Measurements from ENCODE around the gene LIPC. TPM values are rescaled to one million over a fixed set of nuclear protein-coding genes. Genes with fewer than 3 reads are reported as not detected.

The LIPC gene
- total and polyA plus RNA-seq, 10 of the 15 experiments (the other 5 are each of a cell fraction or from before 2014, with no cell fraction given), result 0.06 to 0.31 (median 0.16) TPM; not detected in 1

DNA sequence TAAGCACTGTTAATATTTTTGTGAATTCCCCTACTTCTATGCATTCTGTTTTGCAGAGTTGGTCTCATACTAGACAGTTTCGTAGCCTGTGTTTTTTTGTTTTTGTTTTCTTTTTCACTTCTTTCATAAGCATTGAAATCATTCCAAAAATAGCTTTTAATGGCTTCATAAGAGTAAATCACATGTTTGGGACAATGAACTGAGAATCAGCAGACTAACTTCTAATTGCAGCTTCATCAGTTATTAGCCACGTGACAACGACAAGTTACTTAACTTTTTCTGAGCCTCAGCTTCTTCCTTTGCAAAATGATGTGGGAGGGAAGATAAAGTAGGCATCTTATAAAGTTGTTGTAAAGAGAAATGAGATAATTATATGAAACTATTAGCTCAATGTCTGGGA lies 124.8 kb downstream of the LIPC start:
- Histone ChIP-seq H3K36me3 (ENCODE audit: control insufficient read depth in 2 of 2, insufficient read depth in 2 of 2, low read length in 1 of 2) (no peaks in the 10 kb centered on the region), H3K9ac (ENCODE audit: control insufficient read depth, insufficient read depth, low read length) (no peak overlapping the region), H3K27ac (ENCODE audit: control insufficient read depth, insufficient read depth) (no peak overlapping the region), H3K4me2 (ENCODE audit: control insufficient read depth, insufficient read depth) (peak overlapping the region; percentile 23; the same call in 1 of the 2 replicates), H3K9me3 (replicated peaks; ENCODE audit: control insufficient read depth, insufficient read depth, low read length) (no peaks in the 10 kb centered on the region; the same call in 2 of the 3 replicates), H4K20me1 (ENCODE audit: control insufficient read depth, insufficient read depth) (no peaks in the 10 kb centered on the region), H2AFZ (ENCODE audit: control insufficient read depth, low read depth, low read length) (no peak overlapping the region), H3K4me3 (no peak overlapping the region), H3K27me3 (replicated peaks in 1 of 2; ENCODE audit: control insufficient read depth in 2 of 2, insufficient read depth in 2 of 2, low read length in 1 of 2) (no peaks in the 10 kb centered on the region), H3K79me2 (ENCODE audit: control insufficient read depth, insufficient read depth, low read length) (no peaks in the 10 kb centered on the region), H3K4me1 (ENCODE audit: control insufficient read depth, insufficient read depth, low read length) (peaks cover 11% of the 10 kb centered on the region)
- no TSS peak for BruUV-seq (replicated peaks)
- no peak for FAIRE-seq
- peak; percentile 62 for ATAC-seq
- ChIA-PET RAD21 (ENCODE audit: unreplicated experiment) (interaction anchor here (0.6 to 1.4 kb wide), 3 partner anchors 27 to 287 kb away, joined by 3 to 4 read pairs (median 3); no protein-coding TSS in a partner anchor), POLR2A (interaction anchor here (1.1 kb wide), 1 partner anchor 9 kb away, joined by 3 read pairs; no protein-coding TSS in a partner anchor), SMC1A (ENCODE audit: uncharacterized antibody, unreplicated experiment) (interaction anchor here (0.6 to 2.0 kb wide), 12 partner anchors 12 to 329 kb away, joined by 3 to 5 read pairs (median 3); no protein-coding TSS in a partner anchor), CTCF (interaction anchor here (0.6 to 1.2 kb wide), 5 partner anchors 13 to 97 kb away, joined by 3 to 4 read pairs (median 3); no protein-coding TSS in a partner anchor)
- DNase-seq (ENCODE audit: low read depth, low spot score), result no peak
- in situ Hi-C loops (cut with MboI) (no loop called here), intact Hi-C loops (cut with micrococcal nuclease; ENCODE audit: unreplicated experiment) (no loop called here)
- 33% methylated on average over 3 of the region's 3 CpGs for WGBS (ENCODE audit: insufficient coverage, insufficient replicate concordance, low lambda C conversion rate, missing lambda C conversion rate)
- TF ChIP-seq ATF7 (IDR thresholded peaks at IDR 0.05; ENCODE audit: low read depth) (peak; percentile 33; the same call in 1 of the 2 replicates), BACH1 (IDR thresholded peaks at IDR 0.05; ENCODE audit: borderline replicate concordance) (no peak), MTA2 (IDR thresholded peaks at IDR 0.05; ENCODE audit: low read depth) (0 out of 2 replicates have a peak, but pooled peaks have one; percentile 50), EGR1 (IDR thresholded peaks at IDR 0.05; ENCODE audit: borderline replicate concordance in 1 of 2, low read depth in 2 of 2, low read length in 2 of 2) (no peak), RBBP5 (conservative IDR thresholded peaks at IDR 0.05) (no peak), TBL1XR1 (IDR thresholded peaks at IDR 0.05; ENCODE audit: low read depth, low read length) (no peak), BCL11A (IDR thresholded peaks at IDR 0.05; ENCODE audit: low read depth, low read length) (no peak), EZH2 (IDR thresholded peaks at IDR 0.05; ENCODE audit: borderline replicate concordance, control insufficient read depth, low read depth, low read length) (no peak), DPF2 (IDR thresholded peaks at IDR 0.05) (no peak), CREB1 (IDR thresholded peaks at IDR 0.05; ENCODE audit: low read depth) (no peak), HCFC1 (IDR thresholded peaks at IDR 0.05; ENCODE audit: low read length) (no peak), GABPA (IDR thresholded peaks at IDR 0.05; ENCODE audit: low read depth) (no peak), KLF5 (IDR thresholded peaks at IDR 0.05; ENCODE audit: partially characterized antibody) (no peak), ZZZ3 (IDR thresholded peaks at IDR 0.05; ENCODE audit: control insufficient read depth, insufficient read length, low read depth) (no peak)
- TF ChIP-seq, protein P1, sequence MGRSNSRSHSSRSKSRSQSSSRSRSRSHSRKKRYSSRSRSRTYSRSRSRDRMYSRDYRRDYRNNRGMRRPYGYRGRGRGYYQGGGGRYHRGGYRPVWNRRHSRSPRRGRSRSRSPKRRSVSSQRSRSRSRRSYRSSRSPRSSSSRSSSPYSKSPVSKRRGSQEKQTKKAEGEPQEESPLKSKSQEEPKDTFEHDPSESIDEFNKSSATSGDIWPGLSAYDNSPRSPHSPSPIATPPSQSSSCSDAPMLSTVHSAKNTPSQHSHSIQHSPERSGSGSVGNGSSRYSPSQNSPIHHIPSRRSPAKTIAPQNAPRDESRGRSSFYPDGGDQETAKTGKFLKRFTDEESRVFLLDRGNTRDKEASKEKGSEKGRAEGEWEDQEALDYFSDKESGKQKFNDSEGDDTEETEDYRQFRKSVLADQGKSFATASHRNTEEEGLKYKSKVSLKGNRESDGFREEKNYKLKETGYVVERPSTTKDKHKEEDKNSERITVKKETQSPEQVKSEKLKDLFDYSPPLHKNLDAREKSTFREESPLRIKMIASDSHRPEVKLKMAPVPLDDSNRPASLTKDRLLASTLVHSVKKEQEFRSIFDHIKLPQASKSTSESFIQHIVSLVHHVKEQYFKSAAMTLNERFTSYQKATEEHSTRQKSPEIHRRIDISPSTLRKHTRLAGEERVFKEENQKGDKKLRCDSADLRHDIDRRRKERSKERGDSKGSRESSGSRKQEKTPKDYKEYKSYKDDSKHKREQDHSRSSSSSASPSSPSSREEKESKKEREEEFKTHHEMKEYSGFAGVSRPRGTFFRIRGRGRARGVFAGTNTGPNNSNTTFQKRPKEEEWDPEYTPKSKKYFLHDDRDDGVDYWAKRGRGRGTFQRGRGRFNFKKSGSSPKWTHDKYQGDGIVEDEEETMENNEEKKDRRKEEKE (IDR thresholded peaks at IDR 0.05), result no peak
- TF ChIP-seq, protein P2, sequence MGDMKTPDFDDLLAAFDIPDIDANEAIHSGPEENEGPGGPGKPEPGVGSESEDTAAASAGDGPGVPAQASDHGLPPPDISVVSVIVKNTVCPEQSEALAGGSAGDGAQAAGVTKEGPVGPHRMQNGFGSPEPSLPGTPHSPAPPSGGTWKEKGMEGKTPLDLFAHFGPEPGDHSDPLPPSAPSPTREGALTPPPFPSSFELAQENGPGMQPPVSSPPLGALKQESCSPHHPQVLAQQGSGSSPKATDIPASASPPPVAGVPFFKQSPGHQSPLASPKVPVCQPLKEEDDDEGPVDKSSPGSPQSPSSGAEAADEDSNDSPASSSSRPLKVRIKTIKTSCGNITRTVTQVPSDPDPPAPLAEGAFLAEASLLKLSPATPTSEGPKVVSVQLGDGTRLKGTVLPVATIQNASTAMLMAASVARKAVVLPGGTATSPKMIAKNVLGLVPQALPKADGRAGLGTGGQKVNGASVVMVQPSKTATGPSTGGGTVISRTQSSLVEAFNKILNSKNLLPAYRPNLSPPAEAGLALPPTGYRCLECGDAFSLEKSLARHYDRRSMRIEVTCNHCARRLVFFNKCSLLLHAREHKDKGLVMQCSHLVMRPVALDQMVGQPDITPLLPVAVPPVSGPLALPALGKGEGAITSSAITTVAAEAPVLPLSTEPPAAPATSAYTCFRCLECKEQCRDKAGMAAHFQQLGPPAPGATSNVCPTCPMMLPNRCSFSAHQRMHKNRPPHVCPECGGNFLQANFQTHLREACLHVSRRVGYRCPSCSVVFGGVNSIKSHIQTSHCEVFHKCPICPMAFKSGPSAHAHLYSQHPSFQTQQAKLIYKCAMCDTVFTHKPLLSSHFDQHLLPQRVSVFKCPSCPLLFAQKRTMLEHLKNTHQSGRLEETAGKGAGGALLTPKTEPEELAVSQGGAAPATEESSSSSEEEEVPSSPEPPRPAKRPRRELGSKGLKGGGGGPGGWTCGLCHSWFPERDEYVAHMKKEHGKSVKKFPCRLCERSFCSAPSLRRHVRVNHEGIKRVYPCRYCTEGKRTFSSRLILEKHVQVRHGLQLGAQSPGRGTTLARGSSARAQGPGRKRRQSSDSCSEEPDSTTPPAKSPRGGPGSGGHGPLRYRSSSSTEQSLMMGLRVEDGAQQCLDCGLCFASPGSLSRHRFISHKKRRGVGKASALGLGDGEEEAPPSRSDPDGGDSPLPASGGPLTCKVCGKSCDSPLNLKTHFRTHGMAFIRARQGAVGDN (IDR thresholded peaks at IDR 0.05), result no peak
- TF ChIP-seq, protein P3, sequence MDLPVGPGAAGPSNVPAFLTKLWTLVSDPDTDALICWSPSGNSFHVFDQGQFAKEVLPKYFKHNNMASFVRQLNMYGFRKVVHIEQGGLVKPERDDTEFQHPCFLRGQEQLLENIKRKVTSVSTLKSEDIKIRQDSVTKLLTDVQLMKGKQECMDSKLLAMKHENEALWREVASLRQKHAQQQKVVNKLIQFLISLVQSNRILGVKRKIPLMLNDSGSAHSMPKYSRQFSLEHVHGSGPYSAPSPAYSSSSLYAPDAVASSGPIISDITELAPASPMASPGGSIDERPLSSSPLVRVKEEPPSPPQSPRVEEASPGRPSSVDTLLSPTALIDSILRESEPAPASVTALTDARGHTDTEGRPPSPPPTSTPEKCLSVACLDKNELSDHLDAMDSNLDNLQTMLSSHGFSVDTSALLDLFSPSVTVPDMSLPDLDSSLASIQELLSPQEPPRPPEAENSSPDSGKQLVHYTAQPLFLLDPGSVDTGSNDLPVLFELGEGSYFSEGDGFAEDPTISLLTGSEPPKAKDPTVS (IDR thresholded peaks at IDR 0.05; ENCODE audit: low read depth, low read length), result no peak

All from GM12878 (cell line).